ENCODE results near the gene NLGN4X.

Gene NLGN4X

GRCh38 chrX:6151971-6152370 lies 76.7 kb downstream of the NLGN4X start:
- no peak overlapping the region for H3K27ac ChIP-seq (replicated peaks)
- DNase-seq (ENCODE audit: low read depth in 1 of 2, low spot score in 1 of 2): no peak
- no peak overlapping the region for H3K4me3 ChIP-seq (replicated peaks; ENCODE audit: insufficient read depth, low read length)
- no peaks in the 10 kb centered on the region for H3K27me3 ChIP-seq (ENCODE audit: insufficient read depth, poor library complexity, severe bottlenecking)
- no peak for TF ChIP-seq CTCF (IDR thresholded peaks at IDR 0.05; ENCODE audit: insufficient read depth, low read length)
- no peak for TF ChIP-seq SPI1 (IDR thresholded peaks at IDR 0.05; ENCODE audit: borderline replicate concordance, low read depth)
- TF ChIP-seq GABPA (IDR thresholded peaks at IDR 0.05; ENCODE audit: low read depth): no peak
- TF ChIP-seq REST (IDR thresholded peaks at IDR 0.05; ENCODE audit: insufficient replicate concordance, low read depth): no peak

GRCh38 chrX:6149060-6149872 lies 79.4 kb downstream of the NLGN4X start:
- TF ChIP-seq POLR2AphosphoS5 (IDR thresholded peaks at IDR 0.05; ENCODE audit: low read depth) (no peak), REST (IDR thresholded peaks at IDR 0.05; ENCODE audit: insufficient replicate concordance, low read depth) (no peak), SPI1 (IDR thresholded peaks at IDR 0.05; ENCODE audit: borderline replicate concordance, low read depth) (no peak), GABPA (IDR thresholded peaks at IDR 0.05; ENCODE audit: low read depth) (no peak), CTCF (IDR thresholded peaks at IDR 0.05; ENCODE audit: insufficient read depth, low read length) (no peak)
- DNase-seq (ENCODE audit: low read depth in 1 of 2, low spot score in 1 of 2): no peak
- Histone ChIP-seq H3K4me3 (replicated peaks; ENCODE audit: insufficient read depth, low read length) (no peak overlapping the region), H3K27me3 (ENCODE audit: insufficient read depth, poor library complexity, severe bottlenecking) (no peaks in the 10 kb centered on the region), H3K27ac (replicated peaks) (no peak overlapping the region)

- Histone ChIP-seq H3K27me3 (ENCODE audit: insufficient read depth, poor library complexity, severe bottlenecking) (no peaks in the 10 kb centered on the region), H3K27ac (replicated peaks) (no peak overlapping the region), H3K4me3 (replicated peaks; ENCODE audit: insufficient read depth, low read length) (no peak overlapping the region)
- TF ChIP-seq CTCF (IDR thresholded peaks at IDR 0.05; ENCODE audit: insufficient read depth, low read length) (no peak), GABPA (IDR thresholded peaks at IDR 0.05; ENCODE audit: low read depth) (no peak), POLR2AphosphoS5 (IDR thresholded peaks at IDR 0.05; ENCODE audit: low read depth) (no peak), REST (IDR thresholded peaks at IDR 0.05; ENCODE audit: insufficient replicate concordance, low read depth) (no peak), SPI1 (IDR thresholded peaks at IDR 0.05; ENCODE audit: borderline replicate concordance, low read depth) (no peak)
- no peak for DNase-seq (ENCODE audit: low read depth in 1 of 2, low spot score in 1 of 2)
Measured at GRCh38 chrX:6134255-6134654, 94.4 kb downstream of the NLGN4X start.
